Inflammatory macrophage (primary cell): ENCODE results near the gene CAMTA1.
A peak's percentile ranks its signal among the peaks of the same experiment; 100 is the strongest.

ENCODE experiments used
- DNase-seq, 2 donors: peaks; one replicate each; pipeline ENCODE4 v3.0.0-alpha.2; 2020 to 2022

CAMTA1 gene

DNA sequence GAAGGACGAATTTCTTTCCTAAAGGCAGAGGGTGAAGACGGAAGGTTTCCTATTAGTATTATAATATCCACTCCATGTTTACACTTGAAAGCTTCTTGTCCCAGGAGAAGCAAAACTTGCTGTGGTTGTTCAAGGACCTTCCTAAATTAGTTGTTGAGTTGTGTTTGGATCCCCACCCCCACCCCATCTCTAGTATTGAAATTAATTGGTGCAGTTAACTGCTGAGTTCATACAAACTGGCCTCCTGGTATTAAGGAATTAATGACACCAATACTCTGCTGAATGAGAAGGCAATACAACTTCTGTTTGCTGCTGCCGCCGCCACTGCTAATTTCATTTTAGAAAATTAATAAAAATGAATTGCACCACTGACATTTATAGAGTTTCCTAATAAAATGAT lies 308.8 kb downstream of the CAMTA1 start:
- DNase-seq, result no peak

- DNase-seq, result no peak
These were observed 309.3 kb downstream of the CAMTA1 start for GRCh38 chr1:7094509-7094908.

DNA sequence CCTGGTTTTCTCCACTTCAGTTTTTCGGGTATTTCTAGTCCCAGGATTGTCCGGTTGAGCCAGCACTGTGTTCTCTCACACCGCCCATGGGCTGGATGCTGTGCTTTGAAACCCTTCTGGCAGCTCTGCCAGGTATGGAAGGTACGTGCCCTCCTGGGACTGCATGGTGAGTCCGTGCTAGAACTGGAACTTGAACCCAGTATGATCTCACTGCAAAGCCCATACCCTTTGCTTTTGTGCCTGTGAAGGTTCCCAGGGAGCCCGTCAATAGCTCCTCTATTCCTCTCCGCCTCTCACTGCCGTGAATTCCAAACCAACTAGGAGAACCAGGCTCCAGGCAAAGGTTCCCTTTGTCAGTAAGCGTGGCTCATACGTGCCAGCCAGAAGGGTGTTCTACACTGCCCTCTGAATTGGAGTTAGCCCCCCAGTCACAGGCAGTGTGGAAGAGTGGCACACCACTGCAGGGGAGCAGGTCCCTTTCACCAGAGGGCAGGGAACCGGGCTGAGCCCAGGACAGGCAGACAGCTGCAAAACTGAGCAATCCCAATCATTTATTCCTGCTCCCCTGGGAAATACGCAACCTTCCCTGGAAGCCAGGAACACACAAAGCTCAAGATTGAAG lies 310.2 kb downstream of the CAMTA1 start:
- DNase-seq, result no peak

DNA sequence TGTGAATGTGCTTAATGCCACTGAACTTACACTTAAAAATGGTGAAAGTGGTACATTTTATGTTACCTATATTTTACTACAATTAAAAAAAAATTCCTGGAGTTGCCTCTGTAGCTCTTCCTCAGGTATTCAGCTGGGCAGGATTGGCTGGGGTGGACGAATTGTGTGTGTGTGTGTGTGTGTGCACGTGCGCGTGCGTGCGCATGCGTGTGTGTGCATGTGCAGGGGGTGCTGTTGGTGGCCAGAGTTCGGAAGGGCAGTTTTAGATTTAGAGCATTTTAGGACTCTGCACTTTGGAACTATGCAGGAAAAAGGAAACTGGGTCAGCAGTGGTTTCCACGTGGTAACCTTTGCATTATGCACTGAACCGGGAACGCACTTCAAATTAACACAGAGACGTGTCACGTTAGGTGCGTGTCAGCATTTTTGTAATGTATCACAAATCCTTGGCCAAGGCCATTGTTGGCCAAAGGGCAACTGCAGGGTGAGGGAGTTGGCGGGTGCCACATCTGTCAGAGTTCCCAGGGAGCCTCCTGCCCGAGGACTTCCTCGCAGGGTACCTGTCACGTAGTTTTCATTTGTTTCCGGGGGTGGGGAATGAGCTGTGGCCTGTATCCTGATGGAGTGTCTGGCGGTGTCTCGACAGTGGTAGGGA lies 312.8 kb downstream of the CAMTA1 start:
- no peak for DNase-seq

DNA sequence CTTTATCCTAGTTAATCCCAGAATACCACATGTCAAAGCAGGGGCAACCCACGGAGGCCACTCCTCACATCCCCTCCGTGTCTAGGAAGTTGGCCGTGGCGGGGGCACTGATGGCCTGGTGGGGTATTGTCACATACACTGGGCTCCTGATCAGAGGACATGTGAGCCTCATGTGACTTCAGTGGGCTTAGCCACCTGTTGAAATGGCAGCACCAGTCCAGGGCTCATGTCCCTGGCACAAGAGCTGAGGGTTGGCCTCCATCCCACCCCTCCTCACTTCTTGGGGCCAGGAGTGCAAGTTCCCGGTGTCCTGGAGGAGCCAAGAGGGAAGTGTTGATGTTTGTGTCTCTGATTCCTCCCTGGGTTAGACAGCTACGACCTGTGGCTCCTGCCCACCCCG lies 313.4 kb downstream of the CAMTA1 start:
- DNase-seq, result no peak

DNA sequence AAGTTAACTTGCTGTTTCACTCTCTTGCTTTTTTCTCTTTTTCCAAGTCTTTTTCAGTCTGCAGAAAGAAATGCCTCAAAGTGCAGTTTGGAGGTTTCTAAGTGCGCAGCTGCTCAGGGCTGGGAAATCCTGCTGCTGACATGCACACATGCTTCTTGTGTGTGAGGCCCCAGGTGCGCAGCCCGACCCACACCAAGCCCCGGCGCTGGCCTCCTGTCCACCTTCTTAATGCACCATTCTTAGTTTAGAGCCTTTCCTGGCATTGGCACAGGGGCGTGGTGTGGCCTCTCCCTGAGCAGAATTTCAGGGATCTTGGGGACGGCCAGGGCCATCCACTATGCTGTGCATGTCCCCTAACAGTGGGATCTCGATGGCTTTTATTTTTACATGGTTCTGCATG lies 315.2 kb downstream of the CAMTA1 start:
- DNase-seq, result no peak

DNA sequence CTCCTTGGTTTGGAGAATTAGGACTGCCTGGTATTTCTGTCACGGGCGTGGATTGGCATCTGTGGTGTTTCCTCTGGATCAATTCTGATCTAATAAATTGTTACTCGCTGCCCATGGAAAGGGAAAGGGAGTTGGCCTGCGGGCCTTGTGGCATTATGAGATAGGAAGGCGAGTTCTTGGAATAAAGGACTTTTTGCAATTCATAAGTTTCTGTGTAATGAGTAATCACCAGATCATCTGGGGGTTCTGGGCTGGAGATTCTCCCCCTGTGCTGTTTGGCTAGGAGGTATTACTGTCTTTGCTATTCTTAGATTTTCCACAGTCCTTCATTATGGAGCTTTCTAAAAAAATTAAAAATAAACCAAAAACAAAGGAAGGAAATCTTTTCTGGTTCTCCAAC lies 315.9 kb downstream of the CAMTA1 start:
- DNase-seq, result no peak

- no peak for DNase-seq
These were observed 318.1 kb downstream of the CAMTA1 start for GRCh38 chr1:7103361-7103782.

DNA sequence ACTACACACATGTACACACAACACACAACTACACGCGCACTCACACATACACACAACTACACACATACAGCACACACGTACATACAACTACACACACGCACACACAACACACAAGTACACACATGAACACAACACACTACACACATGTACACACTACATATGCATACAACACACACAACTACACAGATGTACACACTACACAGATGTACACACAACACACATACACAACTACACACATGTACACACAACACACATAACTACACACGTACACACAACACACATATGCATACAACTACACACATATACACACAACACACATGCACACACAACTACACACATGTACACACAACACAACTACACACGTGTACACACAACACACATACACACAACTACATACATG lies 318.6 kb downstream of the CAMTA1 start:
- no peak for DNase-seq

DNA sequence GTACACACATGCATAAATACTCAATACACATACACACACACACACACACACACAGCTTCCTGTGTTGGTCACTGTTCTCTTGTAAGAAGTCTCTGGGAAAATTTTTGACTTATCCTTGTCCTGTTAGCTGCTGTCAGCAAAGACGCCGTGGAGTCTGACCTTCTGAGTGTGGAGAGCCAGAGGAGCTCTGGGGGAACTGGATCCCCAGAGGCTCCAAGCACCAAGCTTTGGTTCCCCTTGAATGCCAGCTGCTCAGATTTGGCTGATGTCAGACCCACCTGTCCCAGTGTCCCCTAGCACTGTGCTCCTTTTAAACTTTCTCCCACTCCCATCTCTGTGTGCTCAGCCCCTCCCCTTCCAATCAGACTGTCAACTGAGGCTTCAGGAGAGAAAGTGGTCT lies 319.1 kb downstream of the CAMTA1 start:
- no peak for DNase-seq

- DNase-seq, result no peak
These were observed 320.0 kb downstream of the CAMTA1 start for GRCh38 chr1:7105269-7105668.

DNA sequence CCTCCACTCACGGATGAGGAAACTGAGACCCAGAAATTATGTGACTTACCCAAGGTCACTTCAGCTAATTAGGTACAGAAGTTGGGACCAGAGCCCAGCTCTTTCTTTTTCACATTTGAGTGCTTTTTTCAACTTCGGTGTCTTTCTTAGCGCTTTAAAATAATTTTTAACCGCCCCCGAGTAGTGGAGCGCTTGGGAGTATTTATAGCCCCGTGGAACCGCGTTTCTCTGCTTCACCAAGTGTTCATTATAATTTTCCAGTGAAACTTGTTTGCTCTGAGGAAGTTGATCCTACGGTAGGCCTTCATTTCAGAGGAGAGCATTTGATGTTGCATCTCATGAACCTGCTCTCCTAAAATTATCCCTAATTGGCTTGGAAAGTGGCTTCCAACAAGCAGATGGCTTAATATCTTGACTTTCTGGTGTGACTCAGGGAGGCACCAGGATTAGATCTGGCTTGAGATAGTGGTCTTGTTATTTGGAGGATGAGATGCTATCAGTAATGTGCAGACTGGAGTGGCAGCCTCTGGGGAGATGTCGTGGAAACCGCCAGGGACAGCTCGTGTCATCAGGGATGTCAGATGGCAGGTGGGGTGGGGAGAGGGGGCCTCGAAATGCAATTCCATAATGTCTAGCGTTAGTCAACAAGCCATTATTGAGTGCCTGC lies 321.3 kb downstream of the CAMTA1 start:
- no peak for DNase-seq

DNA sequence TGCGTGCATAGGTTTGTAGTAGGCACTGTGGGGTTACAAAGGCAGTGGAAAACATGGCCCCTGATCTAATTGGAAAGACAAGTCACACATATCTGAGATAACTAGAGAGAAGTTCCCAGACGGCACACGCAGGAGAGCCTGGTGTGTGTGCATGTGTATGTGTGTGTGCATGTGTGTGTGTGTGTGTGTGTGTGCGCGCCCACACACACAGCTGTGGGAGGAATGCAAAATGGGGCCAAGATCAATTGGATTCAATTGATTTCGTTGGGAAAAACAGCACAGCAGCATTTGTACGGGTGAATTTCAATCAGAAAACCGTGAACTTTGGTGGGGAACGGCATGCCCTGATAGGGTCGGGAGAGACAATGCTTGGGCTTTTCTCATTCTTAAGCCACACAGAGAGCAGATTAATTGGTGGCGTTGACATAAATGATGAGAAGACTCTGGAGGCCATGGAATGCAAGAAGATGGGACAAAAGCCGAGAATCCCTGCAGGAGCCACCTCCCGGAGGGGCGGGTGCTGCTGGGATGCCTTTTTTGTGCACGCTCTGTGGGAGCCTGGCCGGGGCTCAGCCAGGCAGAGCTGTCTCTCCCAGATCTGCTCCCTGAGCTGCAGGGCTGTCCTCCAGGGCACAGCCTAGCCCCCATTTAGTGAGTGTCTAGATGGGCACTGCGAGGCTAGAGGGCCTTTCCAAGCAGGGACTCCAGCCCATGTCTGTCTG lies 322.0 kb downstream of the CAMTA1 start:
- no peak for DNase-seq

DNA sequence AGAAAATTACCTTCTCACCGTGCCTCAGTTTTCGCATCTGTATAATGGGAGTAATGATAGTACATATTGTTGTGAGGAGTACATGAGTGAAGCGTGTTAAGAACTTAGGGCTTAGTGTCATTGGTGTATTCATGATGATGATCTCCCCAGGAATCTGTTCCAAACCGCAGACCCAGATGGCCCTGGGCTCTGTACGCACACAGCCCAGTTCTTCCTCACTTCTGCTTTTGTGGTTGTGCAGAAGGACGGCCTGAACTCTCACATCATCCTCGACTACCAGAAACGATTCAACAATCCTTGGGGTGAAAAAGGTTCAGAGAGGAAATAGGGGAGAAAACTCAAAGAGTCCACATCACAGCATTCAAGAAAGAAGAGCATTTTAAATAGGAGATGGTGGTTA lies 323.0 kb downstream of the CAMTA1 start:
- no peak for DNase-seq

GRCh38 chr1:7109901-7110300 lies 324.6 kb downstream of the CAMTA1 start:
- no peak for DNase-seq

DNA sequence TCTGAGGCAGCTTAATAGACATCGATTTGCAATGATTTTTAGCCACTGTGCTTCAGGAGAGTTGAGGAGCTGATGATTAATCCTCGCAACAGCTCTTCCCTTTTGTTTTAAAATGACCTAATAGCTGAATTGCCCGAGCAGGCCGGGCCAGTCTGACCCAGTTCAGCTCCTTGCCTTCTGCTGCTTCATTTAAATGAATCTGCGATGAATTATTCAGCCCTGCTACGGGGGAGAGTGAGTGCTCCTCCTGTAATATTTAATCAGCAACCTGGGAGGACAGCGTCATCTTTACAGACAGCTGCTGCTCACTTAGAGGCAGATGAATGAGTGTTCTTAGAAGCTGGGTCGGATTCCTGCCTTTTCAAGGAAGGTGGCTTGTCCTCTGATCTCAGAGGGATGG lies 325.1 kb downstream of the CAMTA1 start:
- DNase-seq, result no peak

DNA sequence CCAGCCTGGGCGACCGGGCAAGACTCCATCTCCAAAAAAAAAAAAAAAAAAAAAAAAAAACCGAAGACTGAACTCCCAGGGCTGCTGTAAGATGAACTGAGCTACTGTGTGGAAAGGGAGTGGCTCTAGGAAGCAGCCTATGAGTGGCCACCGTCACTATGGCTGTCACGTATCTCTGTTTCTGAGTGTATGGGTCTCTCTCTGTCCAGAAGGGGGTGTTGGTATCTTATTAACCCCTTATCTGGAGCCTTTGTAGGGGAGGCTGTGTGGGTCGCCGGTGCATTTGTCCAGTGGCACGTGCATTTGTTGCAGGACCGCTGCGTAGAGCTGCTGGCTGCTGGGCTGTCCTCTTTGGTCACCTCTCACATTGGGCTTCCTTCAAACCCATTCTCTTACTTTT lies 326.6 kb downstream of the CAMTA1 start:
- no peak for DNase-seq

- DNase-seq, result no peak
These were observed 327.9 kb downstream of the CAMTA1 start for GRCh38 chr1:7113136-7113535.

- no peak for DNase-seq
These were observed 328.6 kb downstream of the CAMTA1 start for GRCh38 chr1:7113822-7114221.

GRCh38 chr1:7116001-7116400 lies 330.7 kb downstream of the CAMTA1 start:
- no peak for DNase-seq

DNA sequence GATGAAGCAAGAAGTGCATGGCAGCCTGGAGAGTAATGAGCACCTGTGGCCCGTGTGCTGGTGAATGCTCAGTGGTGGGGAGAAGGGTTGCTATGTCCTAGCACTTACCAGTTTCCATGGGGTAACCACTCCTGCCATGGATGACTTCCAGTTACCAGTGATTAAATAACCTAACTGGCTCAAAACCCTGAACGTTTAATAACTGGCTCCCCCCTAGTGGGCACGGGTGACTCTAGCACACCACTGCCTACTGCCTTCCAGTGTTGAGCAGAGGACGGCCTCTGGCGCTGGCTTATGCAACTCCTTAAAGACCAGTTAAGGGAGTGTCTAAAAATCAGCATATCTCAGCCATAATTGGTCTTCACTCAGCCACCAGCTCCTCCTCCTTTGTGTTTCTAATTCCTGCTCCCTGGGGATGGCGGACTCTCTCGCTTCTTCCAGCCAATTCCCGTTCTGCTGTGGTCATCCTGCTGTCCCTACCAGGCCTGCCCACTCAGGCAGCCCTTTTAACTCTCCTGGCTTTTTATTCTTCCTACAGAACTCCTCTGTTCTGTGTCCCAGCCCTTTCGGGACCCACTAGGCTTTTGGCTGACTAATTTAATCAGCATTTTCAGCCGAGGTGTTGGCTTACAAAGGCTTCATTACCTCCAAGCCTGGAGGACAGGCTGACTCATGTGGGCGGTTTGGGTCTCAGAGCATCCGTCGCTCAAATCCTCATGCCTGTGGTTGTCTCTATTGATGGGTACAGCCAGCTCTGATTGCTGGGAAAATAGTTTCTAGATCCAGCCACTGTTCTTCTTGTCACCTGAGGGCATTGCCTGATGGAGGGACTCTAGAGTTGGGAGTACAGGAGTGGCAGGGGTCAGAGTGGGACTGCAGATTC lies 332.4 kb downstream of the CAMTA1 start:
- DNase-seq, result peak; percentile 3 to 5

DNA sequence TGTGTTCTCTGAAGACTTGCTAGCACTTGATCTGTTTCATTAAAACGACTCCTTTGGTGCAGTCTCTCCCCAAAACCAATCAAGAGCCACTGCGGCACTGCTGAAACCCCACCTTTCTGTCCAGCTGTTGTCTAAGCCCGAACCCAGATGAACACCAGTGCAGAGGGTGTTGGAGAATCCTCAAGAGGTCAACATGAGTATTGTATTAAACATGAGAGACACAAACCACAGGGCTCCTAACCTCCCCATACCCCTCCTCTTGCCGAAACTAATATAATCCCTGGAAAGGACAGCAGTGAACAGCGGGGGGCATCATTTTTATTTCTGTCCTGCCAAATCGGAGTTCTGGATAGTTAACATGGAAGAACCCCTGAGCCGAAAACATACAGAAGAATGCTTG lies 333.9 kb downstream of the CAMTA1 start:
- no peak for DNase-seq
